ENCODE measurements around the gene ASS1. TPM values are rescaled to one million over a fixed set of nuclear protein-coding genes. Genes with fewer than 3 reads are reported as not detected.

The ASS1 gene
- total and polyA plus RNA-seq, 2 of the 13 experiments (the other 11 are each of a cell fraction or from before 2014, with no cell fraction given): 77.6 to 122 TPM

DNA sequence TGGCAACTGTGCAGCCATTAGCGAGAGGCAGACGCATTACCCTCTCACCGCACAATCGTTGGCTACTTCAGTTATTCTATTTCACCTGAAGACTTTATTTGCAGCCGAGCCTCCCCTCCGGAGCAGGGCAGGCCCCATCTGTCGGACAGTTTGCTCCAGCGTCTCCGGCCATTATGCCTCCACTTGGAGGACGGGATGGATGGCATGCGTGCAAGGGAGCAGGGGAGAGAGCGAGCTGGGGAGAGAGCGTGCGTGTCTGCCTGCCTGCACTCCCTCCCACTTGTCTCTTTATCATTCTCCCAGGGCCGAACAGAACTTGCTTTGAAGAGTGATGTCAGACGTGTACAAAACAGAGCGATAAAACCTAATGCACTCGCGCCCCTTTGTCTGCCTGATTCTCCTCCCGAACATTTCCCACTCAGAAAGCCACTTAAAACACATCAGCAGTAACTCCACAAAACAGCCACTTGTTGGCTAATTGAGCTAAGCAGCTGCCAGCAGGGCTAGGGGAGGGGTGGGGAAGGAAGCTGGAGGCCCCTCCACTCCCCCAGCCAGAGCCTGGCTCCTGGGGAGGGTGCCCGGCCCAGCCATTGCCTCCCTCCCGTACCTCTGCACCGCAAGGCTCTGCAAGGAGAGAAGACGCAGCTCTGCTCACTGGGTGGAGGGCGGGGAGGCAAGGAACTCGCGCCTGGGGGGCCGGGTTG is 91.2 kb downstream of the ASS1 start (continued):
- TF ChIP-seq BCL3 (CRISPR knock-in tag; IDR thresholded peaks at IDR 0.05) (no peak), YY1 (IDR thresholded peaks at IDR 0.05; ENCODE audit: insufficient read depth, insufficient replicate concordance, low read depth, low read length) (no peak), SPEN (CRISPR knock-in tag; IDR thresholded peaks at IDR 0.05; ENCODE audit: low read depth) (no peak), CREB1 (IDR thresholded peaks at IDR 0.05) (no peak), CREB1 (CRISPR knock-in tag; IDR thresholded peaks at IDR 0.05) (no peak; the same call in 1 of the 2 replicates), IKZF5 (CRISPR knock-in tag; IDR thresholded peaks at IDR 0.05) (no peak), ZNF879 (CRISPR knock-in tag; IDR thresholded peaks at IDR 0.05) (no peak), ZNF292 (CRISPR knock-in tag; IDR thresholded peaks at IDR 0.05; ENCODE audit: borderline replicate concordance, low read depth) (peak; percentile 56; the same call in 1 of the 2 replicates), ZFYVE20 (CRISPR knock-in tag; IDR thresholded peaks at IDR 0.05; ENCODE audit: borderline replicate concordance, low read depth) (no peak), ZNF558 (CRISPR knock-in tag; IDR thresholded peaks at IDR 0.05; ENCODE audit: borderline replicate concordance) (no peak), PATZ1 (CRISPR knock-in tag; IDR thresholded peaks at IDR 0.05) (no peak), ELF4 (CRISPR knock-in tag; IDR thresholded peaks at IDR 0.05; ENCODE audit: borderline replicate concordance) (no peak)
- TF ChIP-seq, protein P1, sequence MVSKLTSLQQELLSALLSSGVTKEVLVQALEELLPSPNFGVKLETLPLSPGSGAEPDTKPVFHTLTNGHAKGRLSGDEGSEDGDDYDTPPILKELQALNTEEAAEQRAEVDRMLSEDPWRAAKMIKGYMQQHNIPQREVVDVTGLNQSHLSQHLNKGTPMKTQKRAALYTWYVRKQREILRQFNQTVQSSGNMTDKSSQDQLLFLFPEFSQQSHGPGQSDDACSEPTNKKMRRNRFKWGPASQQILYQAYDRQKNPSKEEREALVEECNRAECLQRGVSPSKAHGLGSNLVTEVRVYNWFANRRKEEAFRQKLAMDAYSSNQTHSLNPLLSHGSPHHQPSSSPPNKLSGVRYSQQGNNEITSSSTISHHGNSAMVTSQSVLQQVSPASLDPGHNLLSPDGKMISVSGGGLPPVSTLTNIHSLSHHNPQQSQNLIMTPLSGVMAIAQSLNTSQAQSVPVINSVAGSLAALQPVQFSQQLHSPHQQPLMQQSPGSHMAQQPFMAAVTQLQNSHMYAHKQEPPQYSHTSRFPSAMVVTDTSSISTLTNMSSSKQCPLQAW (CRISPR knock-in tag; IDR thresholded peaks at IDR 0.05): peak; percentile 51; the same call in 1 of the 2 replicates
- TF ChIP-seq, protein P2, sequence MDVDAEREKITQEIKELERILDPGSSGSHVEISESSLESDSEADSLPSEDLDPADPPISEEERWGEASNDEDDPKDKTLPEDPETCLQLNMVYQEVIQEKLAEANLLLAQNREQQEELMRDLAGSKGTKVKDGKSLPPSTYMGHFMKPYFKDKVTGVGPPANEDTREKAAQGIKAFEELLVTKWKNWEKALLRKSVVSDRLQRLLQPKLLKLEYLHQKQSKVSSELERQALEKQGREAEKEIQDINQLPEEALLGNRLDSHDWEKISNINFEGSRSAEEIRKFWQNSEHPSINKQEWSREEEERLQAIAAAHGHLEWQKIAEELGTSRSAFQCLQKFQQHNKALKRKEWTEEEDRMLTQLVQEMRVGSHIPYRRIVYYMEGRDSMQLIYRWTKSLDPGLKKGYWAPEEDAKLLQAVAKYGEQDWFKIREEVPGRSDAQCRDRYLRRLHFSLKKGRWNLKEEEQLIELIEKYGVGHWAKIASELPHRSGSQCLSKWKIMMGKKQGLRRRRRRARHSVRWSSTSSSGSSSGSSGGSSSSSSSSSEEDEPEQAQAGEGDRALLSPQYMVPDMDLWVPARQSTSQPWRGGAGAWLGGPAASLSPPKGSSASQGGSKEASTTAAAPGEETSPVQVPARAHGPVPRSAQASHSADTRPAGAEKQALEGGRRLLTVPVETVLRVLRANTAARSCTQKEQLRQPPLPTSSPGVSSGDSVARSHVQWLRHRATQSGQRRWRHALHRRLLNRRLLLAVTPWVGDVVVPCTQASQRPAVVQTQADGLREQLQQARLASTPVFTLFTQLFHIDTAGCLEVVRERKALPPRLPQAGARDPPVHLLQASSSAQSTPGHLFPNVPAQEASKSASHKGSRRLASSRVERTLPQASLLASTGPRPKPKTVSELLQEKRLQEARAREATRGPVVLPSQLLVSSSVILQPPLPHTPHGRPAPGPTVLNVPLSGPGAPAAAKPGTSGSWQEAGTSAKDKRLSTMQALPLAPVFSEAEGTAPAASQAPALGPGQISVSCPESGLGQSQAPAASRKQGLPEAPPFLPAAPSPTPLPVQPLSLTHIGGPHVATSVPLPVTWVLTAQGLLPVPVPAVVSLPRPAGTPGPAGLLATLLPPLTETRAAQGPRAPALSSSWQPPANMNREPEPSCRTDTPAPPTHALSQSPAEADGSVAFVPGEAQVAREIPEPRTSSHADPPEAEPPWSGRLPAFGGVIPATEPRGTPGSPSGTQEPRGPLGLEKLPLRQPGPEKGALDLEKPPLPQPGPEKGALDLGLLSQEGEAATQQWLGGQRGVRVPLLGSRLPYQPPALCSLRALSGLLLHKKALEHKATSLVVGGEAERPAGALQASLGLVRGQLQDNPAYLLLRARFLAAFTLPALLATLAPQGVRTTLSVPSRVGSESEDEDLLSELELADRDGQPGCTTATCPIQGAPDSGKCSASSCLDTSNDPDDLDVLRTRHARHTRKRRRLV (CRISPR knock-in tag; IDR thresholded peaks at IDR 0.05): no peak
- TF ChIP-seq, protein P3, sequence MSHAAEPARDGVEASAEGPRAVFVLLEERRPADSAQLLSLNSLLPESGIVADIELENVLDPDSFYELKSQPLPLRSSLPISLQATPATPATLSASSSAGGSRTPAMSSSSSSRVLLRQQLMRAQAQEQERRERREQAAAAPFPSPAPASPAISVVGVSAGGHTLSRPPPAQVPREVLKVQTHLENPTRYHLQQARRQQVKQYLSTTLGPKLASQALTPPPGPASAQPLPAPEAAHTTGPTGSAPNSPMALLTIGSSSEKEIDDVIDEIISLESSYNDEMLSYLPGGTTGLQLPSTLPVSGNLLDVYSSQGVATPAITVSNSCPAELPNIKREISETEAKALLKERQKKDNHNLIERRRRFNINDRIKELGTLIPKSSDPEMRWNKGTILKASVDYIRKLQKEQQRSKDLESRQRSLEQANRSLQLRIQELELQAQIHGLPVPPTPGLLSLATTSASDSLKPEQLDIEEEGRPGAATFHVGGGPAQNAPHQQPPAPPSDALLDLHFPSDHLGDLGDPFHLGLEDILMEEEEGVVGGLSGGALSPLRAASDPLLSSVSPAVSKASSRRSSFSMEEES (CRISPR knock-in tag; IDR thresholded peaks at IDR 0.05): no peak

Data from HepG2 (cell line).